Endothelial cell of umbilical vein (primary cell): Measurements from ENCODE around the gene GCH1.

ENCODE experiments used
- EZH2 ChIP-seq: IDR thresholded peaks from 2 replicates; pipeline ENCODE4 v1.6.1; 2012; ENCODE audit warnings: borderline replicate concordance, low read depth, mild to moderate bottlenecking, moderate library complexity, low read length, inconsistent platforms; ENCODE audit not compliant: severe bottlenecking
- GATA2 ChIP-seq: IDR thresholded peaks from 2 replicates; pipeline ENCODE4 v1.7.0; 2011; ENCODE audit warnings: low read depth, mild to moderate bottlenecking, moderate library complexity, mixed read lengths, low read length; ENCODE audit not compliant: insufficient read length, insufficient read depth
- JUN ChIP-seq: IDR thresholded peaks from 2 replicates; pipeline ENCODE4 v1.6.1; 2011; ENCODE audit warnings: borderline replicate concordance, low read depth; ENCODE audit not compliant: insufficient read length, insufficient read depth
- MYC ChIP-seq: IDR thresholded peaks from one replicate; pipeline ENCODE4 v1.6.1; 2011; ENCODE audit warnings: mild to moderate bottlenecking, low read depth, low read length
- POLR2A ChIP-seq: IDR thresholded peaks from 2 replicates; pipeline ENCODE4 v1.6.1; 2012; ENCODE audit warnings: low read depth, mild to moderate bottlenecking, control low read depth, low read length
- POLR2AphosphoS5 ChIP-seq: IDR thresholded peaks from 2 replicates; pipeline ENCODE4 v1.6.1; 2012; ENCODE audit warnings: low read depth, mild to moderate bottlenecking, control low read depth, low read length, moderate library complexity; ENCODE audit not compliant: insufficient read depth
- TF ChIP-seq, protein P1 (sequence below), 2 donors: IDR thresholded peaks; 1 replicate in 1 of 2; 2 replicates in 1 of 2; pipeline ENCODE4 v1.5.1; 2011; ENCODE audit warnings: low read length in 2 of 2, mild to moderate bottlenecking in 2 of 2, moderate library complexity in 2 of 2, control low read depth in 1 of 2, inconsistent platforms in 1 of 2, low read depth in 1 of 2; ENCODE audit not compliant: insufficient read depth in 1 of 2; ENCODE audit errors: extremely low read depth in 1 of 2
- TF ChIP-seq, protein P2 (sequence below): IDR thresholded peaks from 2 replicates; pipeline ENCODE4 v1.6.1; 2011; ENCODE audit not compliant: insufficient read depth, insufficient read length

GRCh38 chr14:54894995-54895394 lies 7.6 kb downstream of the GCH1 start:
- TF ChIP-seq, protein P1, sequence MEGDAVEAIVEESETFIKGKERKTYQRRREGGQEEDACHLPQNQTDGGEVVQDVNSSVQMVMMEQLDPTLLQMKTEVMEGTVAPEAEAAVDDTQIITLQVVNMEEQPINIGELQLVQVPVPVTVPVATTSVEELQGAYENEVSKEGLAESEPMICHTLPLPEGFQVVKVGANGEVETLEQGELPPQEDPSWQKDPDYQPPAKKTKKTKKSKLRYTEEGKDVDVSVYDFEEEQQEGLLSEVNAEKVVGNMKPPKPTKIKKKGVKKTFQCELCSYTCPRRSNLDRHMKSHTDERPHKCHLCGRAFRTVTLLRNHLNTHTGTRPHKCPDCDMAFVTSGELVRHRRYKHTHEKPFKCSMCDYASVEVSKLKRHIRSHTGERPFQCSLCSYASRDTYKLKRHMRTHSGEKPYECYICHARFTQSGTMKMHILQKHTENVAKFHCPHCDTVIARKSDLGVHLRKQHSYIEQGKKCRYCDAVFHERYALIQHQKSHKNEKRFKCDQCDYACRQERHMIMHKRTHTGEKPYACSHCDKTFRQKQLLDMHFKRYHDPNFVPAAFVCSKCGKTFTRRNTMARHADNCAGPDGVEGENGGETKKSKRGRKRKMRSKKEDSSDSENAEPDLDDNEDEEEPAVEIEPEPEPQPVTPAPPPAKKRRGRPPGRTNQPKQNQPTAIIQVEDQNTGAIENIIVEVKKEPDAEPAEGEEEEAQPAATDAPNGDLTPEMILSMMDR (IDR thresholded peaks at IDR 0.05; ENCODE audit: extremely low read depth in 1 of 2, insufficient read depth in 1 of 2, low read depth in 1 of 2, low read length in 2 of 2), result no peak
- TF ChIP-seq POLR2A (no peak), EZH2 (no peak), POLR2AphosphoS5 (no peak), MYC (no peak), GATA2 (no peak), JUN (no peak)
- TF ChIP-seq, protein P2, sequence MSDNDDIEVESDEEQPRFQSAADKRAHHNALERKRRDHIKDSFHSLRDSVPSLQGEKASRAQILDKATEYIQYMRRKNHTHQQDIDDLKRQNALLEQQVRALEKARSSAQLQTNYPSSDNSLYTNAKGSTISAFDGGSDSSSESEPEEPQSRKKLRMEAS, result no peak
